GM20000 (cell line): ENCODE results near the gene CLCNKB.
"Not testable (repeated sequence)": the region's sequence is repeated elsewhere in the genome, so short reads cannot be mapped to it uniquely, and the experiment has no call there.

Experiments
- DNase-seq: peaks from one replicate; pipeline ENCODE4 v3.0.0; 2012; ENCODE audit warnings: low spot score
- CTCF ChIP-seq: IDR thresholded peaks from 2 replicates; pipeline ENCODE4 v1.5.1; 2012; ENCODE audit warnings: mild to moderate bottlenecking, control low read depth; ENCODE audit errors: extremely low read depth, missing control alignments

Gene CLCNKB

GRCh38 chr1:16020325-16020724 is 23.3 kb upstream of the CLCNKB start:
- no peak for TF ChIP-seq CTCF

GRCh38 chr1:16020878-16021277 is 22.7 kb upstream of the CLCNKB start:
- not testable (repeated sequence) for DNase-seq

More at GRCh38 chr1:16020325-16020724, 23.3 kb upstream of the CLCNKB start:
- DNase-seq = no peak

GRCh38 chr1:16021681-16022080 is 21.9 kb upstream of the CLCNKB start, which contains the start of gene CLCNKA:
Gene CLCNKA (plus strand): TSS chr1:16022036. CDS start chr1:16022620, 584 bp downstream.
- no peak for DNase-seq
- no peak for TF ChIP-seq CTCF

GRCh38 chr1:16022393-16022792 is 21.2 kb upstream of the CLCNKB start:
- DNase-seq = no peak

GRCh38 chr1:16023050-16023653 is 20.4 kb upstream of the CLCNKB start:
- no peak for DNase-seq
- no peak for TF ChIP-seq CTCF

More at GRCh38 chr1:16022393-16022792, 21.2 kb upstream of the CLCNKB start:
- TF ChIP-seq CTCF = no peak

GRCh38 chr1:16026302-16026701 is 17.3 kb upstream of the CLCNKB start:
- DNase-seq = not testable (repeated sequence)

GRCh38 chr1:16026723-16027484 is 16.7 kb upstream of the CLCNKB start:
- DNase-seq = no peak
- TF ChIP-seq CTCF = no peak

- no peak for TF ChIP-seq CTCF
- DNase-seq = no peak
Measured at GRCh38 chr1:16028237-16029002, 15.2 kb upstream of the CLCNKB start.

- DNase-seq = not testable (repeated sequence)
Measured at GRCh38 chr1:16029003-16029268, 14.6 kb upstream of the CLCNKB start.
